ENCODE measurements around the gene MAP3K15. TPM values are rescaled to one million over a fixed set of nuclear protein-coding genes. Genes with fewer than 3 reads are reported as not detected.
A peak's percentile ranks its signal among the peaks of the same experiment; 100 is the strongest.

The MAP3K15 gene
- total RNA-seq, 1 experiment from 2014 or later: 1.3 TPM

- POLR2A ChIA-PET: no interaction called here
Observed at GRCh38 chrX:19535476-19535875, 20.2 kb upstream of the MAP3K15 start.

More at GRCh38 chrX:19535476-19535875, 20.2 kb upstream of the MAP3K15 start:
- H3K27me3 ChIP-seq (ENCODE audit: insufficient read depth, low read length): no peaks in the 10 kb centered on the region
- no peak overlapping the region for H2AFZ ChIP-seq (ENCODE audit: low read depth, low read length, poor library complexity, severe bottlenecking)
- no peak for TF ChIP-seq ZNF274 (IDR thresholded peaks at IDR 0.05; ENCODE audit: low read depth, low read length)
- TF ChIP-seq SP1 (IDR thresholded peaks at IDR 0.05; ENCODE audit: low read depth): no peak
- TF ChIP-seq ZFX (IDR thresholded peaks at IDR 0.05): no peak
- TF ChIP-seq MAX (IDR thresholded peaks at IDR 0.05): no peak
- no peak for TF ChIP-seq EZH2phosphoT487 (IDR thresholded peaks at IDR 0.05; ENCODE audit: borderline replicate concordance)
- no peak for TF ChIP-seq POLR2A (IDR thresholded peaks at IDR 0.05; ENCODE audit: borderline replicate concordance, extremely low read depth, insufficient read depth, insufficient read length)
- no peak for TF ChIP-seq SIN3A (IDR thresholded peaks at IDR 0.05; ENCODE audit: low read depth)
- TF ChIP-seq RAD21 (IDR thresholded peaks at IDR 0.05; ENCODE audit: low read depth): peak; percentile 34; the same call in 1 of the 2 replicates
- peak; percentile 12 to 27 (median 21); a peak in 3 of 6 replicates for TF ChIP-seq CTCF (IDR thresholded peaks at IDR 0.05 in 2 of 3, conservative IDR thresholded peaks at IDR 0.05 in 1 of 3; ENCODE audit: borderline replicate concordance in 1 of 3, insufficient read depth in 1 of 3, low read depth in 2 of 3, low read length in 2 of 3)
- TF ChIP-seq ZBTB33 (IDR thresholded peaks at IDR 0.05; ENCODE audit: extremely low read depth, insufficient replicate concordance, low read length): no peak
- no peak for TF ChIP-seq CBX3 (IDR thresholded peaks at IDR 0.05; ENCODE audit: low read depth)
- no peak overlapping the region for H3K4me3 ChIP-seq (replicated peaks in 1 of 2; ENCODE audit: low read depth in 1 of 2, low read length in 2 of 2)
- H3K4me1 ChIP-seq (ENCODE audit: control insufficient read depth in 1 of 2, insufficient read depth in 2 of 2, low read length in 2 of 2): no peaks in the 10 kb centered on the region
- no peaks in the 10 kb centered on the region for H3K9me2 ChIP-seq (ENCODE audit: insufficient read depth)
- RAD21 ChIA-PET (ENCODE audit: low non-redundant PET in 1 of 2, low total read pairs in 2 of 2, uncharacterized antibody in 2 of 2, unreplicated experiment in 2 of 2): no interaction called here
- H4K20me1 ChIP-seq (ENCODE audit: insufficient read depth): no peaks in the 10 kb centered on the region
- BruUV-seq (replicated peaks): TSS peak; percentile 55
- H3K9ac ChIP-seq (ENCODE audit: low read length): no peak overlapping the region
- no peak overlapping the region for H3K27ac ChIP-seq (ENCODE audit: low read depth, low read length)
- H3K36me3 ChIP-seq (ENCODE audit: control insufficient read depth in 1 of 2, insufficient read depth in 2 of 2, low read length in 2 of 2): no peaks in the 10 kb centered on the region
- no peak overlapping the region for H3K4me2 ChIP-seq (ENCODE audit: low read length)
- no peaks in the 10 kb centered on the region for H3K9me3 ChIP-seq (ENCODE audit: control insufficient read depth in 1 of 2, insufficient read depth in 1 of 2, low read depth in 1 of 2, low read length in 2 of 2)
- CTCF ChIA-PET: interaction anchor here (1.0 to 1.3 kb wide), 4 partner anchors 10 to 163 kb away, joined by 4 to 16 read pairs (median 5); partner anchors contain the start of gene MAP3K15
- H3K79me2 ChIP-seq (ENCODE audit: insufficient read depth, low read length): no peaks in the 10 kb centered on the region
- DNase-seq (ENCODE audit: low read depth, low spot score) (no peak), ATAC-seq (no peak)
- intact Hi-C loops (cut with micrococcal nuclease): loop anchor here (10.0 kb wide), 1 partner anchor 349 kb away; the partner anchor contains the start of gene SH3KBP1

Measured in HCT116 (cell line).